OCI-M2 (cell line): ENCODE measurements around the gene SLC38A10.
"Not testable (repeated sequence)": the region's sequence is repeated elsewhere in the genome, so short reads cannot be mapped to it uniquely, and the experiment has no call there.

Experiments used
- DNase-seq: peaks from one replicate; lab custom pipeline; 2025; ENCODE audit not compliant: unreplicated experiment; lab: John Stamatoyannopoulos, UW

SLC38A10 gene

GRCh38 chr17:81232616-81233241, 62.4 kb downstream of the SLC38A10 start:
- DNase-seq: no peak

- DNase-seq: no peak
Observed at GRCh38 chr17:81231766-81232581, 63.1 kb downstream of the SLC38A10 start.

DNA sequence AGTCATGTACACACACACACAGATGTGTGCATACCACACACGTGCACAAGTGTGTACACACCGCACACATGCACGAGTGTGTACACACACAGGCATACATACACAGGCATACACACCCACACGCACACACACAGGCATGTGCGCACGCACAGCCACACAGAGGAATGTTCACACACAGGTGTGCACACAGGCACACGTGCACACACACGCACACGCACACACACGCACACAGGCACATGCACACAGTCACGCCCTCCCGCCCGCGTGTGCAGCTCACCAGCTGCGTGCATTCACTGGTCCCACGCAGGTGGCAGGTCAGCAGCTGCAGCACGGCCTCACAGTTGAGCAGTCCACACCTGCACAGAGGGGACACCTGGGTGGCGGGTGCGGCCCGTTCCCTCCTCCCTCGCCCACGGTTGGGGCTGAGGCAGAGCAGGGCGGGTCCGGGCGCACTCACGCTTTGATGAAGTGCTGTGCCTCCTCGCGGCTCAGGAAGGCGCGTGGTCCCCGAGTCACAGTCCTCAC, 63.9 kb downstream of the SLC38A10 start:
- no peak for DNase-seq

DNA sequence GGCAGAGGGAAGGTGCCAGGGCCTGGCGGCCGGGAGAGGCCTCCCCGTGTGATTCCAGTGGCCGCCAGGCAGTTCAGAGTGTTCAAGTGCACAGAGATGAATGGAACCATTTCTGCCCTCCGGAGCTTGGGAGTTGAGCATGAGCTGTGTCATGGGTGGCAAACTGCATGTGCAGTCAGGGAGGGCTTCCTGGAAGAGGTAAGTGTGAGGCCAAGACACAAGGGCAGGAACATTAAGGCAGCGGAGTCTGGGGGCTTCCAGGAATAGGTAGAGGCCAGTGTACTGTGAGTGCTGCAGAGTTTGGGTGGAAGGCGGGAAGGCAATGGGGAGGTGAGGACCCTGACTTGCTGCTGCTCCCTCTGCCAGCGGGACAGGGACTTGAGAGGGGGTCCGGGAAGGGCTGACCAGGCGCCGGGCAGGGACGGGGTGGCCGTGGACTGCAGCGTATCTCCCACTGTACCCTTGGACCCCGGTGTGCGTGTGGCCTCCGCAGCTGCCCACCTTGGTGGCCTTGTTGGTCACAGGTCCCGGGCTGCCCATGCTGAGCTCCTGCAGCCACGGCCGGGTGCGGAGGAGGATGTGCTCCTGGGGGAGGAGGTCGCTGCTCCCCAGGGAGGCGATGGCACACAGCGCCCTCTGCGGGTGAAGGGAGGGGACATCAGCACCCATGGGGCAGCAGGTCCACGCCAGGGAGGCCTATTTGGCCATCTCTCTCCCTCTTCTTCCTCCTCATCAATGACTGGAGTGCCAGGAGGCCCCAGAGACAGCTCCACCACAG, 64.9 kb downstream of the SLC38A10 start:
- no peak for DNase-seq

DNA sequence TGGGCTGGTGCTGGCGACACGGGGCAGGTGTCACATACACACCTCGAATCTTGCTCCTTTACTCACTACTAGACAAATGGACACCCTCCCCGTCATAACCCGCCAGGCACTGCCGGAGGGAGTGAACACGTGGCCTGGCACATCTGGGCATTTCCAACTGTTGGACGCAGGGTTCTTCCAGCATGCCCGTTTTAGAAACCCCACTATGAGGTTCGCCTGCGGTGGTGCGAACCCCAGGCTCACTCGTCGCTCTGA, 65.5 kb downstream of the SLC38A10 start:
- DNase-seq: no peak

GRCh38 chr17:81228834-81229665, 66.1 kb downstream of the SLC38A10 start:
- DNase-seq: no peak

DNA sequence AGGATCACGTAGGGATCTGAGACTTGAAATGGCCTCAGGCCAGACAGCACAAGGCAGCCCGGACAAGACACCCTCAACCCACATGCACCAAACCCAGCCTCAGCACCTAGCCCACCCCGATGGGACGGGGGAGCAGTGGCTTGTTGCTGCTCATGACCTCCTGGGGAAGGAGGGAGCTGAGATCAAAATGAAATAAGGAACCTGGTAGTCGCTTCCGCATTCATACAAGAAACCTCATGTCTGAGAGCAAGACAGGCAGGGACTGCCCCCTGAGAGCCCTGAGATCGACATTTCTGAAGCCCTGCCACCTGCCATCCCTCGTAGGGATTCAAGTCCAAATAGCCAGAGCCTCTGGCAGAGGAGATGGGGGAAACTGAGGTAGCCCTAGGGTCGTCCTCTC, 66.7 kb downstream of the SLC38A10 start:
- DNase-seq: no peak

- DNase-seq: not testable (repeated sequence)
Observed at GRCh38 chr17:81227630-81228029, 67.5 kb downstream of the SLC38A10 start.

DNA sequence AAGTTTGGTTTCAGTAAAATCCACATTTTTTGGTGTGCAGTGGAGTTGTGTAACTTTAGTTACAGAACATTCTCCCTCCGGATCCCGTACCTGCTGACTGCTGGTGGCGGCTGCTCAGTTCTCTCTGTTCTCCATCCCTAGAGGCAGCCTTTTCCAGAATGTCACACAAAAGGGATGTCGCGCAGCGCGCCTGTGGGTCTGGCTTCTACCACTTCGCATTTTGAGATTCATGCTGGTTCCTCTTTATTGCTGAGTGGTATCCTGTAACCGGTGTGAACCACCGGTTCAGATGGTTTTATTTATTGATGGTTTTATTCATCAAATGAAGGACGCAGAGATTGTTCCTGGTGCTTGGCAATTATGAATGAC, 71.4 kb downstream of the SLC38A10 start:
- DNase-seq: no peak

GRCh38 chr17:81222906-81223761, 72.0 kb downstream of the SLC38A10 start, which contains the start of gene CEP131:
TSS of gene CEP131 (minus strand) at chr17:81222965. CDS start at chr17:81220056, 2,909 bp downstream.
- peak; percentile 66 for DNase-seq

DNA sequence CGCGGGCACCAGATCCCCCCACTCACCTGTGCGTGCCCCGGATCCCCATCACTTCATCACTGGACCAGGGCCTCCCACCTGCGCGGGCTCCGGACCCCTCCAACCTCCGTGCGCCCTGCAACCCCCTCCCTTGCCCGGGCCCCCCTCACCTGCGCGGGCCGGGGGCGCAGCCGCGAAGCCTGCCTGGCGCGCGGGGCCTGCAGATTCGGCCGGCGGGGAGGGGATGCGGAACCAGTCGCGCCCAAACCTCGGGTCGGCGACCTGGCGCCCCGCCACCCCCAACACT, 72.5 kb downstream of the SLC38A10 start:
- DNase-seq: no peak

GRCh38 chr17:81221842-81222619, 73.1 kb downstream of the SLC38A10 start:
- no peak for DNase-seq

- no peak for DNase-seq
Observed at GRCh38 chr17:81221371-81221841, 73.7 kb downstream of the SLC38A10 start.

DNA sequence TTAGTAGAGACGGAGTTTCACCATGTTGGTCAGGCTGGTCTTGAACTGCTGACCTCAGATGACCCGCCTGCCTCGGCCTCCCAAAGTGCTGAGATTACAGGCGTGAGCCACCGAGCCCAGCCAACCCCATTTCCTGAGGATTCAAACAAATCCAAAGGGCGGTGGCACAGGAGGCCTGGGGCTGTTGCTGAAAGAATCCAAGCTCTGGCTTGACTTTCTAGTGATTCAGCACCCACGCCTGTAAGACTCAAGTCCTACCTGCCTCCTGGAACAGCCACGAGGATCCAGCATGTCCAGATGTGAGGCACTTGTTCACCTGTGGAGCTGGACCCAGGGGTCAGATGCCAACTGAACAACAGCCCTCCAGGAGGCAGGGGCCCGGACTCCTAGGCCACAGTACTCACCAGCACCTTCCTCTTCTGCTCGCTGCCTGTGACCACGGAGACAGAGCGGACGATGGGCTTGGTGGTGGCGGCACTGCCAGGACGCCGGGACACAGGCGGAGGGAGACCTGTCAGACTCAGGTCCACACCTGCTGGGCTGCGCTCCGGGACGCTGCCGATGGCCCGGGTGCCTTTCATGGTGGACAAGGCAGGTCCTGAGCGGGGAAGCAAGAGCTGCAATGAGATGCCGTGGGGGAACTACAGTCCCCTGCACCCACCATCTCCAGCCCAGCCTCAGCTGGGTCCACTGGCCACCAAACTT, 75.5 kb downstream of the SLC38A10 start:
- no peak for DNase-seq

- no peak for DNase-seq
Observed at GRCh38 chr17:81218991-81219390, 76.1 kb downstream of the SLC38A10 start.

DNA sequence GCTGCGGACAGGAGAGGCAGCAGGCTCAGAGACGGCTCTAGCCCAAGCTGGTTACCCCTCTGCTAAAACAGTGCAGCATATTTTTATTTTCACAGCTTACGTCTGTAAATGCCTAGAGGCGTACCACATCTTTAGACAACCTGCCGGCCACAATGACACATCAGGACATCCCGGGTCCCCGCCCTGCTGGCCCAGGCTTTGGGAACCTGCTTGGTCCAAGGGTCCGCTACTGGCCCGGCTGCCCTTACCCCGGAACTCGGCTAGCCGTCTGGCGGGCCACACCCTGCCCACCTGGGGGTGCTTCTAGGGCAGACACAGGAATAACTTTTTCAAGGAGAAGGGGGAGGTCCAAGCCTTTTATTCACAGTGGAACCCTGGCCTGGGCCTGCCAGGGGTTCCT, 76.6 kb downstream of the SLC38A10 start:
- no peak for DNase-seq

DNA sequence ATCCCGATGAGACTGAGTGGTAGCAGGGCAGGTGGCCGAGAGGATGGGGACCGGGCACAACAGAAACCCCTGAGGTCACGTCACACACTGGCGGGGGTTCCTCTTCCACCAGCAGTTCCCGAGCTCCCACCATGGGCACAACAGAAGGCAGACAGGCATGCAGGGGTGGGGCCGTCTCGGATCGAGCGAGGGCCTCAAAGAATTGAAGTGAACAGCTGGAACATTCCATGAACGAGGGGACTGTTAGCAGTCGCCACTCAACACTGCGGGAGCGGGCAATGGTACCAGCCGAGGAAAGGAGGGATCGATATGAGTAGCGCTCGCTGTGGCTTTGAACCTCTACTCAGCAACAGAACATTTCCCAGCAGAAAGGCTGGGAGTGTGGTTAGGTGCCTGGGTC, 77.6 kb downstream of the SLC38A10 start:
- no peak for DNase-seq

- no peak for DNase-seq
Observed at GRCh38 chr17:81213978-81214377, 81.1 kb downstream of the SLC38A10 start.

DNA sequence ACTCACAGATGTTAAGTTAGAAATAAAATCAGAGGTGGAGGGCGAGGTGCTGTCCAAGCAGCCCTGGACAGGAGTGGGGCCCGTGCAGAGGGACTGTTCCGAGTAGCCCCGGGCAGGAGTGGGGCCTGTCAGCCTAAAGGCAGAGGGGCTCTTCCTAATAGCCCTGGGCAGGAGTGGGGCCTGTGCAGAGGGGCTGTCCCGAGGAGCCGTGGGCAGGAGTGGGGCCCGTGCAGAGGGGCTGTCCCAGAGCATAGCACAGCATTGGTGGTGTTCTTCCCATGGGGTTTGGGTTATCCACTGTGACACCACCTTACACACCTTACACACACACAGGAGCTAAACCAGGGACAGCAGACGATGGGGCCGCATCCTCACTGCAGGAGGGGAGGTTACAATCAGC, 82.7 kb downstream of the SLC38A10 start:
- no peak for DNase-seq
